Measurements from ENCODE around the gene GNPTG.
"Not testable (repeated sequence)": the region's sequence is repeated elsewhere in the genome, so short reads cannot be mapped to it uniquely, and the experiment has no call there.

The GNPTG gene

DNA sequence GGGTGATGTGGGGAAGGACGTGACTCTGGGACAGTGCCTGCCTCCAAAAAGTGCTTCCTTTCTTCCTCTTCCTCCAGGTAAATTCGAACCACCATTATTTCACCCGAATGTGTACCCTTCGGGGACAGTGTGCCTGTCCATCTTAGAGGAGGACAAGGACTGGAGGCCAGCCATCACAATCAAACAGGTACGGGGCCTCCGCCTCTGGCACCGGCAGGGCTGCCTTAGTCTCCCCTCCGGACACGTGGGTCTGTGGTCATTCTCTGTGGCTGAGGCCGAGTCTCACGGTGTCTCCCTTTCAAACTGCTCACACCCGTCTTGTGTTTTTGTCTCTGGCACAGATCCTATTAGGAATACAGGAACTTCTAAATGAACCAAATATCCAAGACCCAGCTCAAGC is 31.6 kb upstream of the GNPTG start:
- no peak for DNase-seq

DNA sequence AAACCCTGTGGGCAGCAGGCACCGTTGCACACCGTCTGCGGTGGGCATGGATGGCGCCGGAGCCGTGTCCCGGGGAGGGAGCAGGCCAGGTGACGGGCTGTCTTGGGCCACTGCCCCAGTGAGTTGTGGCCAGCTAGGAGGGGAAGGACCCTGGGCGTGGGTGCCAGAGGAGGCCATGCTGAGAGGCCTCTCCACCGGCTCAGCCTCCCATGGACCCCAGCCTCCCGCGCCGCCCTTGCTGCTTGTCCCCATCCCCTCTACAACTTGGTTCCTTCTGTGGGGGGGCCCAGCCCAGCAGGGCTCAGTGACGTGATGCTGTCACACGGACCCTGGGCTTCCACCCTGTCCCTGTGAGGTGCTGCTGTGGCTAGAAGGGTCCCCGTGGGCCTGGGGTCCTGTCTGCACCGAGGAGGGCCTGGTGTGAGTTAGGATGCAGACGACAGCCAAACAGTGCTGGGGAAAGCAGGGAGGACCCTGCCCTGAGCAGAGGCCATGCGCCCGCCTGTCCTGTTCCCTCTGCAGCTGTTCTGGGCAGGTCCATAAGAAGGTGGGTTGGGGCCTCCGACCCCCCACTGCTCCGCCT is 31.0 kb upstream of the GNPTG start:
- no peak for DNase-seq

DNA sequence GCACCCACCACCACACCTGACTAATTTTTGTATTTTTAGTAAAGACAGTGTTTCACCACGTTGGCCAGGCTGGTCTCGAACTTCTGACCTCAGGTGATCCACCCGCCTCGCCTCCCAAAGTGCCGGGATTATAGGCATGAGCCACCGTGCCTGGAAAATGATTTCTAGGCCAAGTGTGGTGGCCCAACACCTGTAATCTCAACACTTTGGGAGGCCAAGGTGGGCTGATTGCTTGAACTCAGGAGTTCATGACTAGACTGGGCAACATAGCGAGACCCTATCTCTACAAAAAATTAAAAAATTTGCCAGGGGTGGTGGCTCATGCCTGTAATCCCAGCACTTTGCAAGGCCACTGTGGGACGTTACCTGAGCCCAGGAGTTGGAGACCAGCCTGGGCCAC is 29.3 kb upstream of the GNPTG start:
- no peak for DNase-seq

DNA sequence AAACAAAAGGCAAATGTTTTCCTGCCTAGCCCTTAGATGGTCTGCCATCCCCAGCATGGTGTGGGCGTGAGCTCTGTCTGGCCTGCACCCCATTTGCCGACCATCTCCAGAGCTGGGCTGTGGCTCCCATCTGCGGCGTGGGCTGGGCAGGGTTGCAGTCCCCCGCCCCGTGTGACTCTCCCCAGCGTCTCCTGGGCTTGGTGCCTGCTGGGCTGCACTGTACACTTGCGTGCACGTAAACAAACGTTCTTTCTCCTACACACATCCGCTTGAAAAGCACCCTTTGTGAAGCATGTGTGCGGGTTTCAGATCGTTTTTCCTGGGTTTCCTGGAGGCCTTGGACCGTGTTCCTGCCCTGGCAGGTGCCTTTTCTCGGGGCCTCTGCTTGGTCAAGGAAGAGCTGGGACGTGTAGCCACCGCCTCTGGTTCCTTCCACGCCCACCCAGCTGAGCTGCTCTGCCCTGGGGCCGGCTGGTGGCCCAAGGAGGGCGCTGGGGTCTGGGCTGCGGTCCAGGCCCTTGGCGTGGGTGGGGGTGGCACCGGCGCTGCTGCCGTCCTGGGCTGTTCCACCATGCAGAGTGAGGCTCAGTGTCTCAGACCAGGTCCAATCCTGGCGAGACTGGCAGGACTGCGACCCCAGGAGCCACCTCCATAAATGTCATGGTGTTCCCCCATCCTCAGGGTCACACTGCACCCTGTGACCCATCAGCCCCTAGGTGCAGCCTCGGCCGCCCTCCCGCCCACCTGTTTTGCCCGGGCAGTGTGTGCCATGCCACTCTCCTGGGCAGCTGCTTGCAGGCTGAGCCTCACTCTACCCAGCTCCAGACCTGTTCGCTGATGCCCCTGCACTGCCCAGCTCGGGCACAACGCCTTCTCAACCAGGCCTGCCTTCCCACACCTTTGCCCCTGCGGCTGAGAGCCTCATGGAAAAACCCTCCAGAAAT is 28.2 kb upstream of the GNPTG start:
- DNase-seq, result no peak

DNA sequence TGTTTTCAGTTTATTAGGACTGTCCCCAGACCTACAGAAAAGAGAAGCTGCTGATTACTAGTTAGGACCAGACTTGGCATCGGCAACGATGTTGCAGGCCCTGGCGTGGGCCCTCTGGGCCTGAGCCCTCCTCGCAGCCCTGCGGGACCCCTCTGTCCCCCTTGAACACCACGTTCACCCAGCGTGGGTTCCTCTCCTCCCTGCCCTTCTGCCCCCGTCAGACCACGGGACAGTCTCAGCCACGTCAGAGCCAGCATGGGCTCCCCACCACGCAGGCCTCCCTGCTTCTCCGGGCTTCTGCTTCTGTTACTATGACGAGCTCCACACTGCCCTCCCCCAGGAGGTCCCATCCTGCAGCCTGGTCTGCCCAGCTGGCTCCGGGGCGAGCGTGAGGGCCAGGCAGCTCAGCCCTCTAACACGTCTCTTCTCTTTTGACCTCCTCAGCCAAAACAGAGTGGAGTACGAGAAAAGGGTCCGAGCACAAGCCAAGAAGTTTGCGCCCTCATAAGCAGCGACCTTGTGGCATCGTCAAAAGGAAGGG is 27.4 kb upstream of the GNPTG start:
- no peak for DNase-seq

DNA sequence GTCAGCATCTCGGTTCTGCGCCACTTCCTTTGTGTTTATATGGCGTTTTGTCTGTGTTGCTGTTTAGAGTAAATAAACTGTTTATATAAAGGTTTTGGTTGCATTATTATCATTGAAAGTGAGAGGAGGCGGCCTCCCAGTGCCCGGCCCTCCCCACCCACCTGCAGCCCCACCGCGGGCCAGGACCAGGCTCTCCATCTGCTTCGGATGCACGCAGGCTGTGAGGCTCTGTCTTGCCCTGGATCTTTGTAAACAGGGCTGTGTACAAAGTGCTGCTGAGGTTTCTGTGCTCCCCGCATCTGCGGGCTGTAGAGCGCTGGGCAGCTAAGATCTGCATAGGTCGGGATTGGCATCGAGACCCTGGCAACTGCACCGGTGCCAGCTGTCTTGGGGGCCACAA is 26.5 kb upstream of the GNPTG start:
- no peak for DNase-seq

DNA sequence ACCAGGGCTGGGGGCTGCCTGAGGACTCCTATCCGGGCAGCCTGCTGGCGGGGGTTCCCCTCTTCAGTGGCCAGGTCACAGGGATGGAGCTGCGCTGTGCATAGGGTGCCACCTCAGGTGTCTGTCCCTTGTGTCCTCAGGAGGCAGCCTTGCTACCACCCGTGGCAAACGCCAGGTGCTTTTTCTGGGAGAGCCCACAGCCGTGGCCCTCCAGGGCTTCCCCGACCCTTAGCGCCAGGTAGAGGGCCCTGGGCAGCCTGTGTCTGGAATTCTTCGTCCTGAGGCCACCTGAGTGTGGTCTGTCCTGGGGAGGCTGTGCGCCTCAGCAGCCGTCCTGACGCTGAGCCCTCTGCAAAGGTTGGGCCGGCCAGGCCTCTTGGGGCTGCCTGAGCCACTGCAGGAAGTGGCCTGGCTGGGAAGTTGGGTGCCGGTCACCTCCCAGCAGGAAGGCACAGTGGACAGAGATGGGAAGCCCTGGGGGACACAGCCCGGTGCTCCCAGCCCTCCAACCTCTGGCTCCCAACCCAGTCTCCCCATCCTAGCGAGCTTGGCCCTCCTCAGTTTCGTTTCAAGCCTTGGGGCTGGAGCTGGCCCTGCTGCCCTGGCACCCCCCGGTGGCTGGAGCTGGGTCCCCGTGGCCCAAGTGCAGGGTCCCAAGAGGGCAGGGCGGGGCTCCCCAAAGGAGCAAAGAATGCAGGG is 25.9 kb upstream of the GNPTG start:
- DNase-seq, result no peak

DNA sequence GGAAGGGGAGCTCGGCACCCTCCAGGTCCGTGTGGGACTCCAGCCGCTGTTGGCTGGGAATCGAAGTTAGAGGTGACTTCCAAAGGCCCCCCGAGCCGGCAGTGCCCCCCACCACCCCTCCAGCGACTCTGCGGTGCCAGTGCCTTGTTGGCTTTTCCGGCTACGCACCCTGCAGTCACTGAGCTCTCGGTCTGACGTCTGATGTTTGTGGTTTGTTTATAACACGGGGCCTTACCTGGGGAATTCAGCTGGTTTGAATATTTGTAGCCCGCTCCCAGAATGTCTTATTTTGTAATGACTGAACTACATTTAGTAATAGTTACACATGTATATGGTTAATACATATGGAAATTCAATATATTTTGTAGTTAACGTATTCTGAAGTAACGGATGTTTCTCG is 25.3 kb upstream of the GNPTG start:
- DNase-seq, result no peak

DNA sequence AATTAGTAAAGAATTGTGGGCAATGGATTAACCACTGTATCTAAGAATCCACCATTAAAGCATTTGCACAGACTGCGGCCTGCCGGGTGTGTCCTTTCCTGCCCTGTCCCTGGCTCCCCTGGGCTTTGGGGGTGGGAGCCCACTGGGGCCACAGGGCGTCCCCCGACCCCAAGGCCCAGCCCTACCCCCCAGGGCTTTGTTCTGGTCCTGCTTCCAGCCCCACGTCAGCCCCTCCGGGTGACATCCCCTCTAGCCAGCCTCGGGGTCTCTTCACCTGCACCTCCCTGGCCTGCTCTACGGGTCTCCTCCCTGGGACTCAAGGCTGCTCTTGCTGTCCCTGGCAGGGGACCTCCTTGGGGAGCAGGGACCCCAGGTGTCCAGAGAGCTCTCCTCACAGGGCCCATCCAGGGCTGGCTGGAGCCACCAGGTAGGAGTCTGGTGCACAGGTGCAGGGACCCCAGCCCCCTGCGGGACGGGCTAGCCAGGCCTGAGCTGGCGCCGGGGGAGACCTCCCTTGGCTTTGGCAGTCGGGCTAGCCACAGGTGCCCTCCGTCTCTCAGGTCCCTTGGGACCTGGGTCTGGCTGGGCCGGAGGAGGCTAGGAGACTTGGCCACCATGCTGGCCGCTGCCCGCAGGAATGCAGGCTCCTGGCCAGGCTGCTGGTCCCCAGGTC is 24.6 kb upstream of the GNPTG start:
- no peak for DNase-seq

DNA sequence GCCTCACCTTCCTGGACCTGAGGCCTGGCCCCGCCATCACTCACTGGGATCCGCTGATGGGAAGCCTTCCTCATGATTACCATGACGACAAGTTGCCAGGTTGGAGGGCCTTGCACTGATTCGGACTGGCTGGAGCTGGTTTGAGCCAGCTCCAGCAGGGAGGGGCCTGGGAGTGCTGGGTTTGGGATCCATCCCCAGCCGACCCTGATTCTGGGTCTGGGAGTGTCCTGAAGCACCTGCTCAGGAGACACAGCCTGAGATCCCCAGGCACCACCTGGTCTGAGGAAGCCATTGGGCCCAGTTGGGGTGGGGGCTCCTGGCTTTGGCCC is 24.1 kb upstream of the GNPTG start:
- DNase-seq, result no peak

DNA sequence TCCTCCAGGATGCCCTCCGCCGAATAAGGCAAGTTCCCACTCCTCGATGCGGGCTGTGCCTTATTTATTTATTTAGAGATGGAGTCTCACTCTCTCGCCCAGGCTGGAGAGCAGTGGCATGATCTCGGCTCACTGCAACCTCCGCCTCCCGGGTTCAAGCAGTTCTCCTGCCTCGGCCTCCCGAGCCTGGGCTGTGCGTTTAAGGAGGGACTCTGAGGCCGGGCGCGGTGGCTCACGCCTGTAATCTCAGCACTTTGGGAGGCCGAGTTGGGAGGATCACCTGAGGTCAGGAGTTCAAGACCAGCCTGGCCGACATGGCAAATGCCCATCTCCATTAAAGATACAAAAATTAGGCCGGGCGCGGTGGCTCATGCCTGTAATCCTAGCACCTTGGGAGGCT is 23.6 kb upstream of the GNPTG start:
- not testable (repeated sequence) for DNase-seq

DNA sequence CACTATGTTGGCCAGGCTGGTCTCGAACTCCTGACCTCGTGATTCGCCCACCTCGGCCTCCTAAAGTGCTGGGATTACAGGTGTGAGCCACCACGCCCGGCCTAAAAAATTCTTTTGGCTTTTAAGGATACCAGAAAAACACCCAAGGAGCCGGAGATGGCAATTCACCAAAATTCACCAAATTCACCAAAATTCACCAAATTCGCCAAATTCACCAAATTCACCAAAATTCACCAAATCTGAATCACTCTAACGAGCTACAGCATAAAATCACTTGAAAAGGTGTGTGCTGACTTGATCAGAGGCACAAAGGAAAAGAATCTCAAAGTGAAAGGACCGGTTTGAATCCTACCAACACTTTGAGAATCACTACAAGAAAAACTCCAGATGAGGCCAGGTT is 22.8 kb upstream of the GNPTG start:
- not testable (repeated sequence) for DNase-seq

DNA sequence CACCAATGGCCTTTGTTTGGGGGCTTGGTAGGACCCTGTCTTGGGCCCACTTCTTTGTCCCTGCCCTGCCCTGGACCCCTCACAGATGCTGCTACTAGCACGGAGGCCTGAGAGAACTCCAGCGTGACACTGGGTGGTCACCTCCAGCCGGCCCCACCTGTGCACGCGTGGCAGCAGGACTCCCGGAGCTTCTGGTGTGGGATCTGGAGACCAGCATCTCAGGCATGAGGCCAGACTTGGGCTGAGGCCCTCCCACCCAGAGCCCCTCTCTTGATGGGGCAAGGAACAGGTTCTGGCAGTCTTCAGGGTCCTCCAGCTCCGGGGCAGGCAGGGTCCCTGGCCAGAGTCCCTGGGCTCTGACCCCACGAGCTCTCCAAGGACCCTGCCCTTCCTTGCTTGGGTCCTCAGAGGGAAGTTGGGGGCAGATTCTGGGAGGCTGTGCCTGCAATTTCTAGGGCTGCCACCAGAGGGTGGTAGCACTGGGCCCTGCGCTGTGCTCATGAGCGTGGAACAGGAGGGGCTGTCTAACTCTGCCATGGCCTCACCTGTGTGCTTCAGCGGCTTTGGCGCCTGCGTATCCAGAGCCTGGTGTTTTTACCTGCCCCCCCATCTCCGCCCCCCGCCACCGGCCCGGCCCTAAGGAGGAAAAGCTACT is 21.3 kb upstream of the GNPTG start:
- DNase-seq, result peak in 1 of 2 experiments; percentile 65

DNA sequence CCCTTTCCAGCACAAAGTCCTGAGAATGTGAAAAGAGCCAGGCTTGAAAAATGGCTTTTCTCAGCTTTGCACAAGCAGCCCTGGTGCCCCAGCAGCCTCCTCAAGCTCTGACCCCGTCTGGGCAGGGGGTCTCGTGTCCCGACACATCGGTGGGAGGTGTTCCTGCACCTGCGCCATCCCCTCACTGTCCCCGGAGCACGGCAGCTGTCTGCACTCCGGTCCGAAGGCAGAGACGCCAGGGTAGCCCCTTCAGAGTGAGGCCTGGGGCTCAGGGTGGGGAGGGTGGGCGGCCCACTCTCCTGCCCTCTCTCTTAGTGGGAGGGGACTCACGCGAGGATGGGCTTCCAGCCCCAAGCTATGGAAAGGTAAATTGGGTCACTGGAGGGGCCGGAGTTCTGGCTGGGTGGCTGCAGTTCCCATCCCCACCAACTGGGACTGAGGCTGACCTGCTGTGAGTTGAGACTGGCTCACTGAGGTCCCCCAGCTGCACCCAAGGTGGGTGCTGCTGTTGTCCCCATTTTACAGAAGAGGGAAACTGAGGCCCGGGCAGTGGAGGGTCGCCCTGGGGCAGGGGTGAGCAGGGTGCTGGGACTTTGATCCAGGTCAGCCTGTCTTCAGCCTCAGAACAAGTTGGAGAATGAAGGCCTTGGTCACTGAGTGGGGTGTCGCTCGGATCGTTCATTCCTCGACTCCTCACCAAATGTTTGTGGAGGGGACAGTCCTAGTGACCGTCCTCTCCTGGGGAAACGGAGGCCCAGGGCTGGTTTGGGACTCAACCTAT is 20.6 kb upstream of the GNPTG start:
- no peak for DNase-seq

DNA sequence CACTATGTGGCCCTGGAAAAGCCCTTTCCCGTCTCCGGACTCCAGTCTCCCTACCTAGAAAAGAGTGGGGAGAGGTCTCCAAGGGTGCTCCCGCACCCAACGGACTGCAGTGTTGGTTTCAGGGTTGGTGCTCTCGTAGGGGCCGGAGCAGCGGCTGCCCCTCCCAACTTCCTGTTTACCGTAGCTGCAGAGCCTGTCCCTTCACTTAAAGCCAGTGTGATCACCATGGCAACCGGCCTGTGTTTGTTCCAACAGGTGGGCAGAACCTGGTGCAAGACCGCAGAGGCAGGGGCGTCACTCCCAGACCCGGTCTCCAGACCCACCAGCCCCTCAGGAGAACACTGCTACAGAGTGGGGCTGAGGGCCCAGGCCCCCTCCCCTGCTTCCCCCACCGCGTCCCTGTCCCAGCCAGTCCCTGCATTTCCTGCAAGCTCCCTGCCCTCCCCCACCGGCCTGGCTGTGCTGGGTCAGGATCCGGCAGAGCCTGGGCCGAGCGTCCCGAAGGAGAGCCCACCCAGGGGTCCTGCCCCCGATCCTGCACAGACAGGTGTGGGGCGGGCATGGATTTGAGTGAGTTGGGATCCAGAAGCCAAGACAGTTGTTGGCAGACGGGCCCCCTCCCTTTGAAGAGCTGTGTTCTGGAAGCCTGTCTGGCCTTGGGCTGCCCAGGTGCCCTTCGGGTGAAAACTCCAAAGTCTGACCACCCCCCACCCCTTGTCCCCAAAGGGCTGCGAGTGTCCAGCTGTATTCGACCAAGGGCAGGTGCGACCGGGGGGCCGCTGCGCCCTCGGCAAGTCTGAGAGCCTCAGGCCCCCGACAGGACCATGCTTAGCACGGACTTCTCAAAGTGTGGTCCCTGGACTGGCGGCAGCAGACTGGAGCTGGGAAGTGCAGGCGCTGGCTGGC is 19.8 kb upstream of the GNPTG start:
- DNase-seq, result no peak

DNA sequence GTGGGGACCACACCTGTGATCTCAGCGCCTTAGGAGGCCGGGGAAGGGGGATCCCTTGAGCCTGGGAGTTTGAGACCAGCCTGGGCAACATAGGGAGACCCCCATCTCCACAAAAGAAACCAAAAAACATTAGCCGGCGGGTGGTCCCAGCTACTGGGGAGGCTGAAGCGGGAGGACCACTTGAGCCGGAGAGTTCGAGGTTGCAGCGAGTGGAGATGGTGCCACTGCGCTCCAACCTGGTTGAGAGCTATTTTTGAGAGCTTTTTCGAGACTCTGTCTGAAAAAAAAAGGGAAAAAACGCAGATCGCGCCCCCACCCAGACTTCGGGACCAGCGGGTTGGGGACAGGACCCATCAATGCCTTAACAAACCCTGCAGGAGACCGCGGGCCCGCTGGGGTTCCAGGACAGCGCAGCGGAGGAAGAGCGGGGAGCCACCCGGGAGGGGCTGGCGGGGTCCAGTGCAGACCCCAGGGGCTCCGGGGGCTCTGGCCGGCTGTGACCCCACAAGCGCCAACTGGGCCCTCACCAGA is 19.0 kb upstream of the GNPTG start:
- no peak for DNase-seq

DNA sequence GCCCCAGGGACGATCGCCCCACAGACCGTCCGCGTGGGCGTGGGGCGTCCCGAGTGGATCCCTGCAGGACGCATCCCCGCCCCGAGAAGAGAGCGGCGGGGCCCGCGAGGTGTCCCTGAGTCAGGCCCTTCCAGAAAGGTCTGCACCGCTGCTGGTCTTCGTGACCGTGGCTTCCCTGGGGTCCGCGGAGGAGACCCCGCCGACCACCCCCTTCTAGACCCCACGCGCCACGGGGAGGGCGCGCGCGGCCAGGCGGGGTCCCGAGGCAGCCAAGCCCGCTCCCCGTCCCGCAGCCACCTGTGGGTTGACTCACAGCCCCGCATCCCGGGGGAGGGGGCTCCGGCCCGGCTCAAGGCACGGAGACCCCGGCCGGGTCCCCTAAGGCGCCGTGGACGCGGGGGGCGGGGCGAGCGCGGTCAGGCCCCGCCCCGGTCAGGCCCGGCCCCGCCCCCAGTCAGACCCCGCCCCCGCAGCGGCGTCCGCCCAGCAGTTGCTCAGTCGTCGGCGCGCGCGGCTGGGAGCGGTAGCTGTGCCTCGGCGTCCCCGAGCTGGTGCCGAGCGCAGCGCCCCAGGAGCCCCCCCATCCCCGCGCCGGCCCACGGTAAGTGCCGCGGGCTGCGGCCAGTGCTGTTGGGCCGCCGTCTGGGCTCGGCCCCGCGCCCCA is 18.4 kb upstream of the GNPTG start, which contains the start of gene BAIAP3:
BAIAP3 (plus strand) TSS at position 497 of the 664 bp plus-strand sequence. CDS start 4,905 bp downstream, outside the sequence.
- peak in 1 of 2 experiments; percentile 64 for DNase-seq

DNA sequence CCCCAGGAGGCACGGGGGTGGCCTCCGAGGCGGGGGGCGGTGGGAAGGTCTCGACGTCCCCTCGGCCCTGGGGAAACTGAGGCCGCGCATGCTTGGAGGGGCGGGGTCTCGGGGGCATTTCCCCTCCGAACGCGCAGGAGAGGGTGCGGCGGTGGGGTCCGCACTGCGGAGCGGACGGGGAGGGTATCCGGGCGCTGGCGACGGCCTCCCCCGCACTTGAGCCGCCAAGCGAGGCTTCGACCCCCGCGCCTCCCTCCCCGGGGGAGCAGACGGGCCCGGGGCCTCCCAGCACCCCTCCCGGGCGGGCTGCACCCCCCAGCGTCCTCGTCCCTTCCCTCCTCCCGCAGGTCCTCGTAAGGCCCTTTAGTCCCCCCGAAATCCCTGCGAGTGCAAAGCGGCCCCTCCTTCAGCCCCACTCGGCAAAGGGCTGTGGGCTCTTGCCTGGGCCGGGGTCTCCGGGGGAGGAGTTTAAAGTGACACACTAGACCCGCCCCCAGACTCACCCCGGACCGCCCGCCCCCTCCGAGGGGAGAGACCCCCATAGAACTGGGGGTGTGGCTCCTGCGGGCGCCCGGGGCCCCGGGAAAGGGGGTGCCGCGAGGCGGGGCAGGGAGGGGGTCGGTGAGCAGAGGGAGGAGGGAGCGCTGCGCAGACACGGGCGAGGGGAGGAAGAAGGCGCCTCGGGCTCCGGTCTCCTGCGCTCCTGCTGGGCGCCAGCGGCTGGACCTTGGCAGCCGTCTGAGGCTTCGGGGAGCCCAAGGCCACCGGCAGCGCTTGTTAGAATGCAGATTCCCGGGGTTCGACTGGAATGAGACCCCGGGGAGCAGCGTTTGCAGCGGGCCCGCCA is 17.7 kb upstream of the GNPTG start:
- no peak for DNase-seq

DNA sequence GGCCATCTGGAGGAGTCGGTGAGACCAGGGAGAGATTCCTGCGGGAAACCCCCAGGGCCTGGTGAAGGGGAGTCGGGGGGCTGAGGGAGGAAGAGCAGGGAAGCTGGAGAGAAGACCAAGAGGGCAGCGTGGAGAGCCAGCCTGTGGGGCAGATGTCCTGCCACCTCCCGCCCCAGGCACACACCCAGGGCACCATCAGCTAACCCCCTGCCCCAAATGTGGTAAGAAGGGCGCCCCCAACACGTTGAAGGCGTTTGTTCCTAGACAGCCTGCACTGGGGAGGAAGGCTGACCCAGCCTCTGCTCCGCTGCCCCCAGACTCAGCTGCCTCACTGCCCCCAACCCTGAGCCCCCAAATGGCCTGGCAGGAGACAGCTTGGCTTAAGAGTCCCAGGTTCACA is 17.0 kb upstream of the GNPTG start:
- no peak for DNase-seq
